Mesothelial cell of epicardium (in vitro differentiated cells): ENCODE measurements around the gene CD2BP2. TPM values are rescaled to one million over a fixed set of nuclear protein-coding genes. Genes with fewer than 3 reads are reported as not detected.
"Not testable (repeated sequence)": the region's sequence is repeated elsewhere in the genome, so short reads cannot be mapped to it uniquely, and the experiment has no call there.

Source experiments
- DNase-seq, 2 experiments: peaks; one replicate each; pipeline ENCODE4 v3.0.0; 2021; ENCODE audit warnings: low spot score in 2 of 2; ENCODE audit not compliant: unreplicated experiment in 2 of 2
- H3K27ac Mint-ChIP-seq: 2 replicates; pipeline ENCODE4 v1.8.0; 2021; ENCODE audit warnings: mixed read lengths
- H3K27me3 Mint-ChIP-seq: 2 replicates; pipeline ENCODE4 v1.8.0; 2021; ENCODE audit warnings: low read depth, mixed read lengths
- H3K36me3 Mint-ChIP-seq: 2 replicates; pipeline ENCODE4 v1.8.0; 2021; ENCODE audit warnings: mixed read lengths
- H3K4me1 Mint-ChIP-seq: 2 replicates; pipeline ENCODE4 v1.8.0; 2021; ENCODE audit warnings: mixed read lengths
- H3K4me3 Mint-ChIP-seq: 2 replicates; pipeline ENCODE4 v1.8.0; 2021; ENCODE audit warnings: mild to moderate bottlenecking, moderate library complexity, mixed read lengths
- H3K9me3 Mint-ChIP-seq: 2 replicates; pipeline ENCODE4 v1.8.0; 2021; ENCODE audit warnings: mixed read lengths
- CTCF ChIP-seq: fragments of 200-600 bp; sonication (generic); IDR thresholded peaks from one replicate; pipeline ENCODE4 v1.5.0; 2021; ENCODE audit warnings: antibody characterized with exemption; ENCODE audit not compliant: unreplicated experiment
- total RNA-seq: library from RNA; stranded (reverse); gene quantifications from 3 replicates; pipeline ENCODE4 v1.2.1, GENCODE V29; 2021

Gene CD2BP2
- total RNA-seq, 1 donor from 2014 or later = 63.9 TPM

GRCh38 chr16:30335598-30336474, 19.3 kb downstream of the CD2BP2 start:
- Mint-ChIP-seq H3K36me3 (no peaks in the 10 kb centered on the region), H3K4me1 (peaks cover 5% of the 10 kb centered on the region), H3K27me3 (no peaks in the 10 kb centered on the region), H3K27ac (peak overlapping the region; percentile 85), H3K4me3 (peak overlapping the region; percentile 69), H3K9me3 (no peaks in the 10 kb centered on the region)
- DNase-seq = no peak
- TF ChIP-seq CTCF = no peak

GRCh38 chr16:30335028-30335597, 20.0 kb downstream of the CD2BP2 start:
- not testable (repeated sequence) for H3K27me3 Mint-ChIP-seq, H3K36me3 Mint-ChIP-seq, H3K9me3 Mint-ChIP-seq, H3K4me1 Mint-ChIP-seq
- Mint-ChIP-seq H3K4me3 (peak overlapping the region; percentile 85), H3K27ac (peak overlapping the region; percentile 85)
- DNase-seq = peak; percentile 80 to 84

GRCh38 chr16:30334473-30334989, 20.6 kb downstream of the CD2BP2 start:
- H3K27me3 Mint-ChIP-seq, H3K9me3 Mint-ChIP-seq, H3K36me3 Mint-ChIP-seq, H3K4me1 Mint-ChIP-seq: not testable (repeated sequence)
- peak overlapping the region; percentile 96 for H3K27ac Mint-ChIP-seq
- peak overlapping the region; percentile 85 for H3K4me3 Mint-ChIP-seq
- peak; percentile 50 to 71 for DNase-seq

- not testable (repeated sequence) for H3K4me1 Mint-ChIP-seq, H3K4me3 Mint-ChIP-seq, H3K9me3 Mint-ChIP-seq, H3K36me3 Mint-ChIP-seq, H3K27ac Mint-ChIP-seq, DNase-seq, H3K27me3 Mint-ChIP-seq
Observed at GRCh38 chr16:30324220-30324619, 30.9 kb downstream of the CD2BP2 start.

GRCh38 chr16:30318647-30319046, 36.5 kb downstream of the CD2BP2 start:
- not testable (repeated sequence) for H3K4me1 Mint-ChIP-seq, DNase-seq, H3K27me3 Mint-ChIP-seq, H3K27ac Mint-ChIP-seq, H3K36me3 Mint-ChIP-seq, H3K9me3 Mint-ChIP-seq, H3K4me3 Mint-ChIP-seq

GRCh38 chr16:30310937-30311336, 44.2 kb downstream of the CD2BP2 start:
- not testable (repeated sequence) for H3K27me3 Mint-ChIP-seq, H3K27ac Mint-ChIP-seq, H3K36me3 Mint-ChIP-seq

GRCh38 chr16:30309255-30309654, 45.9 kb downstream of the CD2BP2 start:
- H3K27me3 Mint-ChIP-seq, H3K9me3 Mint-ChIP-seq, H3K36me3 Mint-ChIP-seq, H3K27ac Mint-ChIP-seq, H3K4me1 Mint-ChIP-seq, DNase-seq, H3K4me3 Mint-ChIP-seq: not testable (repeated sequence)

More at GRCh38 chr16:30310937-30311336, 44.2 kb downstream of the CD2BP2 start:
- H3K9me3 Mint-ChIP-seq, DNase-seq, H3K4me1 Mint-ChIP-seq, H3K4me3 Mint-ChIP-seq: not testable (repeated sequence)

Other genes starting within 250 kb of the CD2BP2 start
- gene GDPD3, start 241.8 kb downstream of the CD2BP2 start, total RNA-seq = 10.7 to 11.1 TPM (median 10.8 TPM) in 3 replicates
- gene MAPK3, start 232.1 kb downstream of the CD2BP2 start, total RNA-seq = 58.7 to 61.2 TPM (median 61.0 TPM) in 3 replicates
- gene CORO1A, start 171.7 kb downstream of the CD2BP2 start, total RNA-seq = 7.0 to 8.9 TPM (median 7.0 TPM) in 3 replicates
- gene BOLA2B, start 161.6 kb downstream of the CD2BP2 start, total RNA-seq = 56.7 to 64.5 TPM (median 58.1 TPM) in 3 replicates
- gene SLX1A, start 161.4 kb downstream of the CD2BP2 start, total RNA-seq = 28.2 to 39.6 TPM (median 30.3 TPM) in 3 replicates
- gene SULT1A3, start 156.1 kb downstream of the CD2BP2 start, total RNA-seq = 27.4 to 31.2 TPM (median 27.6 TPM) in 3 replicates
- gene NPIPB13, start 106.8 kb downstream of the CD2BP2 start, total RNA-seq = 34.8 to 38.6 TPM (median 37.1 TPM) in 3 replicates
- gene TBC1D10B, start 15.2 kb upstream of the CD2BP2 start, total RNA-seq = 59.6 to 64.1 TPM (median 64.0 TPM) in 3 replicates
- gene MYL11, start 19.5 kb upstream of the CD2BP2 start, total RNA-seq = 1.4 to 4.4 TPM (median 2.8 TPM) in 3 replicates
- 0.86 to 1.6 TPM (median 1.4 TPM) in 3 replicates for gene SEPTIN1, start 27.3 kb upstream of the CD2BP2 start, total RNA-seq
- gene ZNF48, start 40.1 kb upstream of the CD2BP2 start, total RNA-seq = 24.2 to 25.2 TPM (median 24.8 TPM) in 3 replicates
- 10.7 to 12.6 TPM (median 11.8 TPM) in 3 replicates for gene ZNF771, start 52.3 kb upstream of the CD2BP2 start, total RNA-seq
- gene DCTPP1, start 74.7 kb upstream of the CD2BP2 start, total RNA-seq = 31.8 to 35.4 TPM (median 33.1 TPM) in 3 replicates
- gene SEPHS2, start 90.6 kb upstream of the CD2BP2 start, total RNA-seq = 27.3 to 29.5 TPM (median 29.3 TPM) in 3 replicates
- 0.45 TPM in 1 of 3 replicates, not detected in the others for gene ITGAL, start 117.4 kb upstream of the CD2BP2 start, total RNA-seq
- 41.2 to 42.2 TPM (median 41.9 TPM) in 3 replicates for gene ZNF768, start 171.3 kb upstream of the CD2BP2 start, total RNA-seq
- 12.4 to 16.4 TPM (median 15.2 TPM) in 3 replicates for gene ZNF747, start 179.6 kb upstream of the CD2BP2 start, total RNA-seq
- gene ZNF764, start 203.1 kb upstream of the CD2BP2 start, total RNA-seq = 16.5 to 18.2 TPM (median 17.0 TPM) in 3 replicates
- 10.1 to 12.0 TPM (median 11.3 TPM) in 3 replicates for gene ZNF688, start 216.4 kb upstream of the CD2BP2 start, total RNA-seq
- gene ZNF785, start 230.4 kb upstream of the CD2BP2 start, total RNA-seq = 28.0 to 31.9 TPM (median 29.0 TPM) in 3 replicates